Measurements from ENCODE around the gene PALS2.
A peak's percentile ranks its signal among the peaks of the same experiment; 100 is the strongest.

Gene PALS2

GRCh38 chr7:24572997-24573553 is at the start of gene PALS2:
TSS of gene PALS2 (plus strand) at chr7:24573452. CDS start at chr7:24623668, 50,216 bp downstream.
- peak; percentile 73 for DNase-seq

DNA sequence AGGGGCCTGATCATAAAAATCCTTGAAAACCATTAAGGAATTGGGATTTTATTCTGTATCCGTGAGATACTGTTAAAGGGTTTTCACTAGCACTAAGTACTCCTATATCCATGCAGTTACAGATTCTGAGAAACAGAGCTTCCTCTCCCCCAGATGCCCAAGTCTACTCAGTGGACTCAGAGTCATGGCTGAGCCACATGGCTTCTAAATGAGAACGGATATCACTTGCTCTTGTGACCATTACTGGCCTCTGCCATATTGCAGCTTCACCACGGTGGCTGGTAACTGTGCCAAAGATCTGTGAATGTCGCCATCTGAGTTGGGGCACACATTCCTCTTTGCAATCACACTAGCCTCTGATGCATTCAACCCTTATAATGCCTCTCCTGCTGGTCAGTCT is 42.0 kb upstream of the PALS2 start:
- no peak for DNase-seq

- DNase-seq, result no peak
Measured at GRCh38 chr7:24536682-24537081, 36.6 kb upstream of the PALS2 start.

DNA sequence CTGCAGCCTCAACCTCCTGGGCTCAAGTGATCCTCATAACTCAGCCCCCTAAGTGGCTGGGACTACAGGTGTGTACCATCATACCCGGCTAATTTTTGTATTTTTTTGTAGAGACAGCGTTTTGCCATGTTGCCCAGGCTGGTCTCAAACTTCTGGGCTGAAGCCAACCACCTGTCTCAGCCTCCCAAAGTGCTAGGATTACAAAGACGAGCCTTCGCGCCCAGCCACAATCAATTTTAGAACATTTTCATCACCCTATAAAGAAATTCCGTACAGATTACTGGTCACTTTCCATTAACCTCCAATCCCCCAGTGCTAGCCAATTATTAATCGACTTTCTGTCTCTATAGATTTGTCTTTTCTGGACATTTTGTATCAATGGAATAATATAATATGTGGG is 32.3 kb upstream of the PALS2 start:
- no peak for DNase-seq

DNA sequence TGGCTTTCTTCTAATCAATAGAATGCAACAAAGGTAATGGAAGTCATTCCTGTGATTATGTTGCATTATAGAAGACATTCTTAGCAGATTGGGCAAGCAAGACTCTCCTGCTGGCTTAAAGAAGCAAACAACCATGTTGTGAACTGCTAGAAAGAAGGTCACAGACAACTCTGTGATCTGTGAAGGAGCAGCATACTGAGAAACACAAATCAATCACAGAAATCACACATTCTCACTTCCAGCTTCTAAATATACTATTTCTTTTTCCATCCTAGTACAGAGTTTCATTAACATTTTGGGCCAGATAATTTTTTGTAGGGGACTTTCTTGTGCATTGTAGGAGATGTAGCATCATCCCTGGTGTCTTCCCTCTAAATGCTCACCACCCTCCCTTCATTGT is 28.0 kb upstream of the PALS2 start:
- no peak for DNase-seq

DNA sequence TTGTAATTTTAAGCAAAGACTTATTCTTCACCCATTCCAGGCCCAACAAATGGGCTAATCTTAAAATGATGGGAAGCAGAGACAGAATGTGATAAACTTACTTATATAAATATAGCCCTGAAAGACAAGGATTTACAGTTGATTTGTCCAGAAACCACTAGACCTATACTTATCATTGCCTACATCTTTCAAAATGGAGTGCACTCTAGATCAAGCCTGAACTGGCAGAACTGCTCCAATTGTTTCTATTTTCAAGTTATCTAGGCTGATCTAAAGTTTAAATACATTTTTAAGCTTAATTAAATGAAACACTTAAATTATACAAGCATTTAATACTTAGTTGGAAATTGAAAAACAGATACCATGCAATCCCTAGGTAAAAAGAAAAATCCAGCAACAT is 24.9 kb upstream of the PALS2 start:
- DNase-seq, result no peak

GRCh38 chr7:24549991-24550390 is 23.3 kb upstream of the PALS2 start:
- no peak for DNase-seq

GRCh38 chr7:24555184-24555583 is 18.1 kb upstream of the PALS2 start:
- no peak for DNase-seq

DNA sequence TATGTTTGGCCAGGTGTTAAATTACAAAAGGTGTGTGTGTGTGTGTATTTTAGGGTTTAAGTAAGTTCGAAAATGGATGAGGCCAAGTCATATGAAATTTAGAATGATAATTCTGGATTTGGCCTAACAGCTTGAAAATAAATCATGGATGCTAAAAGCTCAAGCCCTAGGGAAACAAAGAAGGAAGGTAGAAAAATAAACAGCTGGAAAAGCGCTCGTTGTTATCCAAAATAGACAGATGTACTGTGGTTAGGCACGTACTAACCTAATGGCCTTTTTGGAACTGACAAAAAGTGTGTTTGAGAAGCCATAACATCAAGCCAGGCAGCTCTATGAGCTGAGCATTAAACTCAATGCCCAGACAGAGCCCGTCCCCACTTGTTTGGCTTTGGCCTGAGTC is 17.5 kb upstream of the PALS2 start:
- no peak for DNase-seq

DNA sequence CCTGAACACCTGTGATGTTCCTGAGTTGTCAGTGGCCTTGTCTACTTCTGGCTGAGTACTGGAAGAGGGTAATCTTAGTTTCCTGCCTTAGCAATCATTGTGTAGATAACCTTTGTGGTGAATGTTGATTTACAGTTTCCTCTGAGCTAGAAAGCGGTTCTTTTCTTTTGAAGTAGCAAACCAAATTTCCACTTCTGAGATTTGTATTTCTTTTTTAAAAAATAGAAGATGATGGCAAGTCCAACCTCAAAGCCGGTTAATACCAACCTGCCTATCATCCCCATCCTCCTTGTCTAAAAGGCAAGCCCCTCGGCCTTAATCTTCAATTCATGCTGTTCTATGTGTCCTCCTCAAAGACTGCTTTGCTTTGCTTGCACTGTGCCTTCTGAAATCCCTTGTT is 12.5 kb upstream of the PALS2 start:
- no peak for DNase-seq

DNA sequence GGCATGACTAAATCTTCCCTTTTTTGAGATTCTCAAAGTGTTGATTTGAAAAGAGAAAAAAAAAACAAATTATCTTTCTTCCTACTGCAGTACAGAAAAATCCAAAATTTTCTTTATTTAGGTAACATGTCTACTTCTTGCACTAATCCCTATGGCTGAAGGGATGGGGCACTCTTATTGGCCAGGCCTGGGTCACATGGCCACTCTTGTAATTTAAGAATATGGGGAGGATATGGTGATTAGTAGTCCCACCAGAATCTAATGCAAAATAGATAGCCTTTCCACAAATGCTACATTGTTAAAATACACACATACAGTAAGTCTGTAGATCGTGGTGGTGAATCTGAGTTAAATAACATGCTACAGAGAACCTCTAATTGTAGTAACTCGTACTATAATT is 7.0 kb upstream of the PALS2 start:
- DNase-seq, result no peak

DNA sequence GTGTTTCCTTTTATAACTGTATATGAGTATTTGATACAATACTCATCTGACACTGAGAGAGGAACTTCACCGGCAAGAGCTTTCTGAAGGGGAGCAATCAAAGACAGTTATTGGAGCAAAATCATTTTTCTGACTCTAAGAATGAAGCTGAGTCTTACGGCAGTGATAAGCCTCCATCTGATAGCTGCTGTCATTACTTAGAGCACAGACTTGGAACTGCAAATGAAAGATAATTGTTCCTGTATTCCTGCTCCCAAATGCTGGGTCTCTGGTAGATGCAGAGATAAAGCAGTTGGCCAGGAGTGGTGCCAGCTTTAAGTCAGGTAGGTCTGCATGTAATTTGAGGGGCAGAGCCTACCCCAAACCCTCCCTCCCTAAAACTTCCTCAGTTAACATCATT is 2.3 kb upstream of the PALS2 start:
- DNase-seq, result no peak

DNA sequence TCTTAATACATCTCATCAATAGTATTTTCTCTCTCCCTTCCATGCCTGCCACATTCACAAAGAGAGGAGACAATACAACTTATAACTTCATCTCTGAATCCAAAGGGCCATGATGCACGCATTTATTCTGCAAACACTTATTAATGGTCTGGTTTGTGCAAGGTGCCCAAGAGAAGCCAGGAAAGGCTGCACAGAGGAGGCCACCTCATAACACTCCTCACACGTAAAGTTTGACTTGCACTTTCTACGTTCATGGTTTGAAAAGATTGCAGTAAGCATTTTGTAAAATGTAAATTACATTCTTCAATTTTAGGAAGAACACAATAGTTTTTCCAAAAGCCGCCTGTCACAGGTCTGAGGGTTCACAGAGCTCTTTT is 1.2 kb upstream of the PALS2 start:
- no peak for DNase-seq

DNA sequence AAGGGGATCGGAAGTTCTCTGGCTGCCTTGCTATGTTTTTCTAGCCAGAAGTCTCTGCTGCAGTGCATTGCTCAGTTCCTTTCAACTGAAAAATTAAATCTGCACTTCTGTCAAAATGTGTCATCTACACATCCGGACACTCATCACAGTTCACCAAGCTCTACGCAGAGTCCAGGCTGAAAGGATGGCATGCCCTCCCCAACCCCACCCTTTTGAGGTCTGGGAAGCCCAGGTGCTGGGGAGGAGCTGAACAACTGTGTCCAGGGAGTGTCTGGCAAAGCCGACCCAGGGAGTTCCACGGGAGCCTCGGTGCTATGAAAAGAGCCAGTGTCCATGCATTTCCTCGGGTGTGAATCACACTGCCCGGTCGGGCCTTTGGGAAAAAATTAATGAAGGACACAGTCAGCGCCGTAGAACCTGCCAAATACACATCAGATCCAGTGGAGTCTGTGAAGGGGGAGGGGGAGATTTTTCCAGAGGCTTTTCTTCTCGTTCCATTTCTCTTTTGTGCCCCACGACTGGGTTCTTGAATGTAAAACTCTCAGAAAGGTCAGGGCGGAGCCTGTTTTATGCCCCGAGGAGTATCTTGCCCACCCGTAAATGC is 757 bp upstream of the PALS2 start:
- DNase-seq, result peak; percentile 27

- peak; percentile 32 for DNase-seq
Measured at GRCh38 chr7:24573554-24574338, 494 bp downstream of the PALS2 start.

- no peak for DNase-seq
Measured at GRCh38 chr7:24574386-24574785, 1.1 kb downstream of the PALS2 start.

- DNase-seq, result no peak
Measured at GRCh38 chr7:24574950-24575349, 1.7 kb downstream of the PALS2 start.

DNA sequence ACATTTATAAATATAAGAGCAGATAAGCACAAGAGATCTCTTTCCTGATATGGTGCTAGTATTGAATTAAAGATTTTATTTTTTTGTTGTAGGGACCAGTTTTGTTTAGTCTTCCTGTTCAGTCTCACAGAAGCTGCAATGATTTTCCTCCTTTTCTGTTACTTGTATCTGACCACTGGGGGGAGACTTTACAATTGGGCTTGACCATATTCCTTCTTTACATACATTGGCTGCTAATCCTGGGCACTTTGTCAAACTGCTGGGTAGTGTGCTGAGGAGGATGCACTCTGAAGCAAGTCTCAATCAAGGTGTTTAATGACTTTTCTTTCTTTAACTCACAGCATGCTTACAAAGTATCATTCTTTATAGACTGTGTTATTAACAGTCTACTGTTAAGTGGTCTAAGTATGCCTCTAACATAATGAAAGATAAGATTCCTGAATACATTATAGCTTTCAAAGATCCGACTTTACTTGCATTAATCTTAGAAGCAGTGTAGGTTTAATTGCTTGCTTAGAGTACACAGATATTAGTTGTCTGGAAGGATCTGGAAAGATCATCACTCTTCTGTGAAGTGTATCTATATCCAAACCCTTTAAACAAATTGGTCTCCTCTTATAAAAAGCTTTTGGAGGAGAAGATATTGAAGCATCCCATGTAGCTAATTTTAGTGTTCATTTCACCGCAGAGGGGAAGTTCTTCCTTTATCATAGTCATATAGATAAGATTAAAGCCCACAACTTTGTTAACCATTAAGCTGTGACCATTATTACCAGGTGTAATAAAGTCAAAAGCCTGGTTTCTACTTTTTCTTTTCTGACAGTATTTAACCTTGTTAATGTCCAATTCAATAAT is 3.1 kb downstream of the PALS2 start:
- peak; percentile 42 for DNase-seq

GRCh38 chr7:24578052-24578451 is 4.8 kb downstream of the PALS2 start:
- no peak for DNase-seq

DNA sequence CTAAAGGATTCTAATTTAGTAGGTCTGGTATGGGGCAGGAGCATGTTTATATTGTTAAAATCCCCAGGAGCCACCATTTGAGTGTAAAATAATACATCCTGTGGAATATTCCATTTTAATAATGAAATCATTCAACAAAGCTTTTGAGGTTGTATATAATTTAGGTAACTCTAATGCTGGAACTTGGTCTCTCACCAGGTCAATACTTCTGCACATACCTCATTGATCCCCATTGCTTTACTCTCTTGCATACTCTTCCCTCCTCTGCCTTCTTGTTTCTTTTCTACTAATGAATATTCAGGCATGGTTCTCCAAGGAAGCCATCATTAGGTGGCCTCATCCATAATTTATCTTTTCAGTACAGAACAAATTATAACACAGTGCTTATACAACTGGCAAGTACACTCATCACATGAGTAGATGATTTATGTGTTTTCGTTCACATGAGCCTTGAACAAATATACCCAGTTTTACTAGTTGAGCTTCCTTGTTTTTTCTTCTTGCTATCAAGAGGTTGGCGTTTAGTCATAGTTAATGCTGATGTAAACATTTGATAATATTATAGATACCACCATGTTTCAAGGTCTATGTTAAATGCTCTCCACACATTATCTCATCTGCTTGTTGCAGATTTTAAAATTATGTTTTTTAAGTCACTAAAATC is 7.2 kb downstream of the PALS2 start:
- DNase-seq, result no peak

DNA sequence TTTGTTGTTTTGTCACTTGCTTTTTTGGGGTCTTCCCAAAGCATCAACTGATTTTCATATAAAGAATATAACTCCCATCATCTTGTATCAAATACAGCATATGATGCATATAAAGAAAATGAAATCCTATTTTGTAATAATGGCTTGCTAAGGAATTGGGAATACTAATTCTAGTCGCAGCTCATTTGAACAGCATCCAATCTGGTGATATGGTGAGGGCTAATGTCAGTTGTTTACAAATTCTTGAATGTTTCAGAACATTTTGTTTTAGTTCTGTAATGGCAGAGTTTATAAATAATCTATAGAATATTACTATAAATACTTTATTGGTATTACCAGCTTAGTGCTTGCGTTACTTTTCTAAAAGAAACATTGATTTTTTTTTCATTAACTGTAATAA is 8.9 kb downstream of the PALS2 start:
- no peak for DNase-seq

- DNase-seq, result no peak
Measured at GRCh38 chr7:24587853-24588252, 14.6 kb downstream of the PALS2 start.

GRCh38 chr7:24591152-24591551 is 17.9 kb downstream of the PALS2 start:
- no peak for DNase-seq

Data from 8988T (cell line).